Stimulated activated CD4-positive, alpha-beta T cell treated with anti-CD3 and anti-CD28 coated beads, Interleukin-15, amount 100 ng/mL, for 48 hours (primary cell): ENCODE measurements around the gene CPNE7.
A peak's percentile ranks its signal among the peaks of the same experiment; 100 is the strongest.
"Not testable (repeated sequence)": the region's sequence is repeated elsewhere in the genome, so short reads cannot be mapped to it uniquely, and the experiment has no call there.

Experiments
- DNase-seq, 2 donors: peaks; one replicate each; pipeline ENCODE4 v3.0.0-alpha.2; 2020; ENCODE audit warnings: low read depth in 2 of 2

Gene CPNE7

GRCh38 chr16:89565506-89566372, 9.8 kb upstream of the CPNE7 start:
- peak in 1 of 2 donors; percentile 43 for DNase-seq

- no peak for DNase-seq
Measured at GRCh38 chr16:89567656-89568594, 7.6 kb upstream of the CPNE7 start.

- no peak for DNase-seq
Measured at GRCh38 chr16:89569506-89570341, 5.8 kb upstream of the CPNE7 start.

GRCh38 chr16:89570342-89570923, 5.1 kb upstream of the CPNE7 start:
- DNase-seq = no peak

- DNase-seq = not testable (repeated sequence)
Measured at GRCh38 chr16:89570983-89571598, 4.5 kb upstream of the CPNE7 start.

GRCh38 chr16:89571636-89572035, 3.9 kb upstream of the CPNE7 start:
- DNase-seq = no peak

GRCh38 chr16:89572073-89572484, 3.5 kb upstream of the CPNE7 start:
- no peak for DNase-seq

- no peak for DNase-seq
Measured at GRCh38 chr16:89572485-89573205, 2.9 kb upstream of the CPNE7 start.

- no peak for DNase-seq
Measured at GRCh38 chr16:89573826-89574680, 1.5 kb upstream of the CPNE7 start.

GRCh38 chr16:89574681-89575246, 794 bp upstream of the CPNE7 start:
- peak in 1 of 2 donors; percentile 54 for DNase-seq

GRCh38 chr16:89576153-89577054, 846 bp downstream of the CPNE7 start:
- DNase-seq = no peak

GRCh38 chr16:89577055-89577759, 1.6 kb downstream of the CPNE7 start:
- DNase-seq = no peak

GRCh38 chr16:89579351-89579750, 3.8 kb downstream of the CPNE7 start:
- no peak for DNase-seq

GRCh38 chr16:89581045-89581695, 5.6 kb downstream of the CPNE7 start:
- DNase-seq = no peak

GRCh38 chr16:89581861-89582563, 6.5 kb downstream of the CPNE7 start:
- no peak for DNase-seq

GRCh38 chr16:89582614-89583196, 7.1 kb downstream of the CPNE7 start:
- no peak for DNase-seq
